Mesendoderm (in vitro differentiated cells): ENCODE results near the gene AHCYL2.

Experiments
- DNase-seq: peaks from one replicate; pipeline ENCODE4 v3.0.0; 2013
- H2AK5ac ChIP-seq: 2 replicates; pipeline ENCODE4 v1.6.1; 2013; ENCODE audit warnings: low read length, inconsistent platforms
- H2BK120ac ChIP-seq: 2 replicates; pipeline ENCODE4 v1.6.1; 2013; ENCODE audit warnings: low read depth, mild to moderate bottlenecking, low read length, moderate library complexity, mixed read lengths
- H2BK15ac ChIP-seq: replicated peaks from 2 replicates; pipeline ENCODE4 v1.6.1; 2013; ENCODE audit warnings: low read depth, mild to moderate bottlenecking, moderate library complexity
- H2BK5ac ChIP-seq: 2 replicates; pipeline ENCODE4 v1.6.1; 2013; ENCODE audit warnings: low read length, inconsistent platforms
- H3K18ac ChIP-seq: 2 replicates; pipeline ENCODE4 v1.6.1; 2013; ENCODE audit warnings: mild to moderate bottlenecking, low read length, mixed read lengths
- H3K23ac ChIP-seq: one replicate; pipeline ENCODE4 v1.6.1; 2013; ENCODE audit warnings: low read length
- H3K27ac ChIP-seq: 2 replicates; pipeline ENCODE4 v1.5.1; 2013; ENCODE audit warnings: low read depth, mild to moderate bottlenecking, inconsistent platforms, low read length, moderate library complexity
- H3K27me3 ChIP-seq: 2 replicates; pipeline ENCODE4 v1.6.1; 2013; ENCODE audit warnings: low read length, control low read depth, mild to moderate bottlenecking, inconsistent platforms; ENCODE audit not compliant: insufficient read depth, poor library complexity
- H3K36me3 ChIP-seq: 2 replicates; pipeline ENCODE4 v1.6.1; 2013; ENCODE audit warnings: low read length, inconsistent platforms; ENCODE audit not compliant: control insufficient read depth, insufficient read depth
- H3K4ac ChIP-seq: one replicate; pipeline ENCODE4 v1.6.1; 2013; ENCODE audit warnings: low read depth, mild to moderate bottlenecking, low read length, moderate library complexity
- H3K4me1 ChIP-seq: 2 replicates; pipeline ENCODE4 v1.6.1; 2013; ENCODE audit warnings: low read depth, low read length, inconsistent platforms; ENCODE audit not compliant: control insufficient read depth
- H3K4me2 ChIP-seq: 2 replicates; pipeline ENCODE4 v1.6.1; 2013; ENCODE audit warnings: low read length
- H3K4me3 ChIP-seq: 2 replicates; pipeline ENCODE4 v1.5.1; 2013; ENCODE audit warnings: mild to moderate bottlenecking, low read length
- H3K56ac ChIP-seq: one replicate; pipeline ENCODE4 v1.6.1; 2013; ENCODE audit warnings: low read length
- H3K79me1 ChIP-seq: 2 replicates; pipeline ENCODE4 v1.6.1; 2013; ENCODE audit warnings: low read length, inconsistent platforms
- H3K79me2 ChIP-seq: 2 replicates; pipeline ENCODE4 v1.6.1; 2013; ENCODE audit warnings: mild to moderate bottlenecking, low read length; ENCODE audit not compliant: control insufficient read depth, insufficient read depth
- H3K9ac ChIP-seq: 2 replicates; pipeline ENCODE4 v1.6.1; 2013; ENCODE audit warnings: low read length, inconsistent platforms
- H4K5ac ChIP-seq: one replicate; pipeline ENCODE4 v1.6.1; 2013; ENCODE audit warnings: low read length
- H4K8ac ChIP-seq: one replicate; pipeline ENCODE4 v1.6.1; 2013; ENCODE audit warnings: low read depth, mild to moderate bottlenecking, control low read depth, low read length, moderate library complexity
- WGBS: extraction: QIAGEN DNeasy Blood & Tissue Kit; methylation state at CpG from one replicate; pipeline ENCODE4 v1.1.7; 2013; ENCODE audit warnings: low lambda C conversion rate, missing lambda C conversion rate; ENCODE audit not compliant: insufficient coverage; ENCODE audit errors: extremely low coverage; 5-methylcytosine and 5-hydroxymethylcytosine counted together

The AHCYL2 gene

DNA sequence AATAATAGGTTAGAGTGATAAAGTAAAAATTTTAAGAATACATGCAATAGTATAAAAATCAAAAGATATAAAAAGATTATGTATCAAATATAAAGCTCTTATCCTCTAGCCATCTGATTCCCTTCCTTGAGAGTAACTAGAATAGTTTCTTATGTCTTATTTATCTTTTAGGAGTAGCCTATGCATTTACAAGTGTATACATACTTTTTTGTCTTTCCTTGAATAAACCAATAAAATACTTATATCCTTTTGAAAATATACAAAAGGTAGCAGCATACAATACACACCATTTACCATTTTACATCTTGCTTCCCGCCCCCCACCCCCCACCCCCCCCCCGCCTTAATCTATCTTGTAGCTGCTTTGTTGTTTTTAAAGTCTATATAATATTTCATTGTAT, 31.4 kb downstream of the AHCYL2 start:
- Histone ChIP-seq H2AK5ac (no peak overlapping the region), H2BK15ac (no peak overlapping the region), H3K23ac (no peak overlapping the region), H3K18ac (no peak overlapping the region), H3K79me2 (no peaks in the 10 kb centered on the region), H2BK120ac (no peak overlapping the region), H3K27ac (no peak overlapping the region), H3K27me3 (no peaks in the 10 kb centered on the region), H3K4me2 (no peak overlapping the region), H4K5ac (no peak overlapping the region), H3K79me1 (no peaks in the 10 kb centered on the region), H4K8ac (no peak overlapping the region), H3K56ac (no peak overlapping the region), H3K4me3 (no peak overlapping the region), H3K36me3 (no peaks in the 10 kb centered on the region), H3K4me1 (peaks cover 3% of the 10 kb centered on the region), H2BK5ac (no peak overlapping the region), H3K4ac (no peak overlapping the region), H3K9ac (no peak overlapping the region)
- WGBS = no CpG with 5 or more reads among the region's 2 CpGs
- DNase-seq = no peak

DNA sequence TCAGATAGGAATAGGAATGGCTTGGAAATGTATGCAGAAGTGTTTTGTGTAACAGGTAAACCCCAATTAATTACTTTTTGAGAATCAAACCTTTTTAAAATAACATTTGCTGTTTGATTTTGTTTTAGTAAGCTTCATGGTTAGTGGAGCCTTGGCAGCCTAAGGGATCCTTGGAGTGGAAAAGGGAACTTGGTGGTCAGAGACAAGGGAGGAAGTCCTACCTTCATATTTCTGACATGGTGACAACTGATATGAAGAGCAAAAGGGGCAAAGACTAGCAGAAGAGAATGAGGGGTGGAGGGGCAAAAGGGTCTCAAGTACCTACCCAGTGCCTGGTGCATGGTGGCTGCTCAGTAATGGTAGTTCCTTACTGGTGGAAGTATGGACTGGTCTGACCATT, 32.3 kb downstream of the AHCYL2 start:
- H3K9ac ChIP-seq = no peak overlapping the region
- H3K56ac ChIP-seq = no peak overlapping the region
- no peaks in the 10 kb centered on the region for H3K79me2 ChIP-seq
- H3K27me3 ChIP-seq = no peaks in the 10 kb centered on the region
- no peaks in the 10 kb centered on the region for H3K79me1 ChIP-seq
- no peak overlapping the region for H2BK15ac ChIP-seq
- H2AK5ac ChIP-seq = no peak overlapping the region
- no peak overlapping the region for H3K4me2 ChIP-seq
- H3K4ac ChIP-seq = no peak overlapping the region
- H3K4me1 ChIP-seq = peaks cover 3% of the 10 kb centered on the region
- no peaks in the 10 kb centered on the region for H3K36me3 ChIP-seq
- no peak overlapping the region for H2BK5ac ChIP-seq
- no peak overlapping the region for H3K4me3 ChIP-seq
- no peak overlapping the region for H2BK120ac ChIP-seq
- H3K23ac ChIP-seq = no peak overlapping the region
- H3K27ac ChIP-seq = no peak overlapping the region
- no peak overlapping the region for H4K8ac ChIP-seq
- no peak overlapping the region for H3K18ac ChIP-seq
- no peak for DNase-seq
- no peak overlapping the region for H4K5ac ChIP-seq

DNA sequence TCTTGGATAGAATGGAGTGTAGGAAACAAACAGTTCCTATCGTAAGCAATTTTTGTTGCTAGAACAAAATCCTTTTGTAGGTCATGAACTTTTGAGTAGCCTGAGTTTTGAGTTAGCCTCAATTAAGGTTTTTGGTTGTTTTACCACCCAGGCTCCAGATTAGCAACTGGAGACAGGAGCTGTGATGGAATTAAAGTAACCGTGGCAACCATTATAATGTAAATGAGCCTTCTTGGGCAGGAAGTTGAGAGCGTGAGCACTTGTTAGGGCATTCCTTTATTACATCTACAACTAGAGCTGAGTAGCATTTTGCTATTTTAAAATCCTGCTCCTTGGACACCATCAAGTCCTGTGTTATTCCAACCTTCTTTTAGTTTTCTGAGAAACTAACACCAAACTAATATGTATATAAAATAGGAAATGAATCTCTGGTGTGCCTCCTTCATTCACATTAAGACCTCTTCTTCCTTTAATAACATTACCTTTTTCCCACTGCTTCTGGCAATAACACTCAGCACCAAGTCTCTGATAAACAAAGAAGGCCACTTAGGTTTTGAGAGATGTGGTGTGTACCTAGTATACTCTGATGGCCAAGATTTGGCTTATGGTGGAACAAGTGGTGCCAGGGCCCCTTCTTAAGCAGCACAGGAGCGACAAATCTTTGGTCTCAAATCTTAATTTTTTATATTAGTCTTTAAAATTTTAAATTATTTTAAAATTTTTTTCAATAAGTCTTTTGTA, 34.0 kb downstream of the AHCYL2 start:
- H3K27ac ChIP-seq = peak overlapping the region; percentile 75
- no peak overlapping the region for H3K4ac ChIP-seq
- H3K27me3 ChIP-seq = no peaks in the 10 kb centered on the region
- no peak overlapping the region for H3K9ac ChIP-seq
- H3K18ac ChIP-seq = no peak overlapping the region
- no peaks in the 10 kb centered on the region for H3K79me1 ChIP-seq
- H3K36me3 ChIP-seq = no peaks in the 10 kb centered on the region
- H3K23ac ChIP-seq = no peak overlapping the region
- H4K5ac ChIP-seq = no peak overlapping the region
- no peak overlapping the region for H2BK5ac ChIP-seq
- WGBS = no CpG with 5 or more reads among the region's 4 CpGs
- H4K8ac ChIP-seq = no peak overlapping the region
- H3K4me3 ChIP-seq = no peak overlapping the region
- no peak overlapping the region for H3K4me2 ChIP-seq
- DNase-seq = peak; percentile 97
- H3K79me2 ChIP-seq = no peaks in the 10 kb centered on the region
- H3K56ac ChIP-seq = no peak overlapping the region
- peaks cover 3% of the 10 kb centered on the region for H3K4me1 ChIP-seq
- H2BK15ac ChIP-seq = no peak overlapping the region
- no peak overlapping the region for H2BK120ac ChIP-seq
- no peak overlapping the region for H2AK5ac ChIP-seq

DNA sequence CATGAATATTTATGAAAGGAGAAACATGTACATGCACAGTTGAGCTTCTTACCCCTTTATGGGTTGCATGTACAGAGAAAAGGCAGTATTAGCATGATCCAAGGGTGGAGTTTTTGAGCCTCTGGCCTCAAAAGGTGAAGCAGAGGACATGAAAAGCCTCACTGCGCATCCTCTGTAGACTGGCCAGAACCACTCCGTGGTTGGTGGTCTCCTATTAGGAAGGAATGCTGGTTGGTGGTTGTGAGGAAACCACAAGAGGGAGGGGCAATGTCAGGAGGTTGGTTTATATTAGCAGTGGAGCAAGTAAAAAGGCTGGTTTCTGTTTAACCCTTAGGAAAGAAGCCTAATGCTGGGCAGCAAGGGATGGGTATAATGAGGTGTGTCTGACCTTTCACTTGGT, 37.5 kb downstream of the AHCYL2 start:
- Histone ChIP-seq H3K4me3 (no peak overlapping the region), H3K79me2 (no peaks in the 10 kb centered on the region), H3K23ac (no peak overlapping the region), H3K4me1 (peaks cover 3% of the 10 kb centered on the region), H3K4ac (no peak overlapping the region), H3K79me1 (no peaks in the 10 kb centered on the region), H4K8ac (no peak overlapping the region), H3K9ac (no peak overlapping the region), H3K4me2 (no peak overlapping the region), H3K18ac (no peak overlapping the region), H3K27ac (no peak overlapping the region), H3K36me3 (no peaks in the 10 kb centered on the region), H2AK5ac (no peak overlapping the region), H2BK15ac (no peak overlapping the region), H2BK120ac (no peak overlapping the region), H3K56ac (no peak overlapping the region), H3K27me3 (no peaks in the 10 kb centered on the region), H2BK5ac (no peak overlapping the region), H4K5ac (no peak overlapping the region)
- WGBS = no CpG with 5 or more reads among the region's 2 CpGs
- DNase-seq = no peak

DNA sequence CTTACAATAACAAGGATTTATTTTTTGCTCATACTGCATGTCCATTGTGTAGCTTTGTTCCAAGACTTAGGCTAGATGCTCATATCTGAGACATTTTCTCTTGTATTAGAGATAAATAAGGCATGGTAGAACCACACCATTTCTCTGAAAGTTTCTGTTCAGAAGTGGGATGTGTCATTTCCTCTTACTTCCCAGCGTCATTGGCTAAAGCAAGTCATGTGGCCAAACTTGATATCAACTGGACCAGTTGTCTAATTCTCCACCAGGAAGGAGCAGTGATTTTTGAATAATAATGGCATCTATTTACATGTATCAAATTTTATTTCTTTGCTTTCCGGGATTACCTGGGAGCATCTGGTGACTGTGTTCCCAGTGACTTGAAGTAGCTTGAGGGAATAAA, 38.3 kb downstream of the AHCYL2 start:
- Histone ChIP-seq H3K27me3 (no peaks in the 10 kb centered on the region), H4K5ac (no peak overlapping the region), H3K36me3 (no peaks in the 10 kb centered on the region), H4K8ac (no peak overlapping the region), H3K23ac (no peak overlapping the region), H3K4ac (no peak overlapping the region), H2AK5ac (no peak overlapping the region), H3K27ac (no peak overlapping the region), H3K18ac (no peak overlapping the region), H3K4me2 (no peak overlapping the region), H3K79me1 (no peaks in the 10 kb centered on the region), H2BK5ac (no peak overlapping the region), H3K4me3 (no peak overlapping the region), H3K79me2 (no peaks in the 10 kb centered on the region), H3K4me1 (peaks cover 1% of the 10 kb centered on the region), H2BK120ac (no peak overlapping the region), H2BK15ac (no peak overlapping the region), H3K9ac (no peak overlapping the region), H3K56ac (no peak overlapping the region)
- WGBS = no CpG with 5 or more reads among the region's 2 CpGs
- DNase-seq = no peak

DNA sequence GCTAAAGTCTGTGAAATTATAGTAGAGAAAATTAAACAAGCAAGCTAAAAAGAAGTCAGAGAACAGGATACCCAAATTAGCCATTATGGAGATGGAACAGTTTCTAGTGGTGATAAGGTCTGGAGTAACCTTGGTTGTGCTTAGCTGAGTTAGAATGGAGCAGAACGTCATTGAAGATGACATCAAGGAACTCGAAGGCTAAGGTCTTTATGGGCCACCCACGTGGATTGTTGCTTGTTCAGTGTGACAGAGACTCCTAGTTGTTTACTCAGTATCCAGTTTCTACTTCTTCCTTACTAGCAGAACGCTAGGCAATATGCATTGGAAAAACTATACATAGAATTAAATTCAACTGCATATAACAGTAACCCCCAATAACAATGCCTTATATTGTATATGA, 39.7 kb downstream of the AHCYL2 start:
- H3K79me2 ChIP-seq = no peaks in the 10 kb centered on the region

More for the DNA sequence above, 39.7 kb downstream of the AHCYL2 start:
- DNase-seq = no peak
- Histone ChIP-seq H3K56ac (no peak overlapping the region), H2AK5ac (no peak overlapping the region), H3K4me3 (no peak overlapping the region), H3K36me3 (no peaks in the 10 kb centered on the region), H3K23ac (no peak overlapping the region), H3K27ac (no peak overlapping the region), H2BK15ac (no peak overlapping the region), H3K4me2 (no peak overlapping the region), H3K27me3 (no peaks in the 10 kb centered on the region), H3K79me1 (no peaks in the 10 kb centered on the region), H3K4me1 (no peaks in the 10 kb centered on the region), H4K8ac (no peak overlapping the region), H2BK120ac (no peak overlapping the region), H3K9ac (no peak overlapping the region), H3K18ac (no peak overlapping the region), H4K5ac (no peak overlapping the region), H2BK5ac (no peak overlapping the region), H3K4ac (no peak overlapping the region)
- WGBS = no CpG with 5 or more reads among the region's 4 CpGs
